GM21723 (cell line): ENCODE measurements around the gene BOLA2B.
"Not testable (repeated sequence)": the region's sequence is repeated elsewhere in the genome, so short reads cannot be mapped to it uniquely, and the experiment has no call there.

ENCODE experiments used
- ATAC-seq: cut with Tn5 transposase; IDR thresholded peaks from one replicate; pipeline ENCODE4 v1.9.1; 2021; ENCODE audit warnings: mild to moderate bottlenecking, moderate library complexity; ENCODE audit not compliant: unreplicated experiment

Gene BOLA2B

DNA sequence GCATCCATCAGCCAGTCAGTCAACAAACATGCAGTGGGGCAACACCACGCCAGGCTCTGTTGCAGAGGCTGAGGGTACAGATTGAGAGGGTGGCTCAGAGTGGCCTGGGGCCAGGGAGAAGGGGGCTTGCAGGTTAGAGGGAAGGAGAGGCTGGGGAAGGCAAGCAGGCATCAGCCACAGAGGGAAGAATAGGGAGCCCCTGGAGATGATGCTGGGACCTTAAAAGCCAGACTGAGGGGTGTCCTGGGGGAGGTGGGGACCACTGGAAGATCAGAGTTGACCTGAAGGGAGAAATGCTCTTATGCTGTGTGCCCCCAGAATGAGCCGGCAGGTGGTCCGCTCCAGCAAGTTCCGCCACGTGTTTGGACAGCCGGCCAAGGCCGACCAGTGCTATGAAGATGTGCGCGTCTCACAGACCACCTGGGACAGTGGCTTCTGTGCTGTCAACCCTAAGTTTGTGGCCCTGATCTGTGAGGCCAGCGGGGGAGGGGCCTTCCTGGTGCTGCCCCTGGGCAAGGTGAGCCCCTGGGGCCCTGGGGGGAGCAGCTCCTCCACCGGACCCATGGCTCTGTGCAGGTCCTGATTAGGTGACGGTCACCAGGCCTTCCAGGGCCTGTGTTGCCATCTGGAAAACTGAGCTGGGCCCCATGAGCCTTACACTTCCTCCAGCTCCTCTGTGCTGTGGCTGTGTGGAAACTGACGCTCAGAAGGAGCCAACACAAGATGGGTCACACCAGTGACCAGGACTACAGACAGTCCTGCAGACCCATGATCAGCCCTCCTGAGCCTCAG is 8.4 kb downstream of the BOLA2B start:
- peak; percentile 1 for ATAC-seq

GRCh38 chr16:30184096-30184890 is 9.2 kb downstream of the BOLA2B start:
- peak; percentile 31 for ATAC-seq

DNA sequence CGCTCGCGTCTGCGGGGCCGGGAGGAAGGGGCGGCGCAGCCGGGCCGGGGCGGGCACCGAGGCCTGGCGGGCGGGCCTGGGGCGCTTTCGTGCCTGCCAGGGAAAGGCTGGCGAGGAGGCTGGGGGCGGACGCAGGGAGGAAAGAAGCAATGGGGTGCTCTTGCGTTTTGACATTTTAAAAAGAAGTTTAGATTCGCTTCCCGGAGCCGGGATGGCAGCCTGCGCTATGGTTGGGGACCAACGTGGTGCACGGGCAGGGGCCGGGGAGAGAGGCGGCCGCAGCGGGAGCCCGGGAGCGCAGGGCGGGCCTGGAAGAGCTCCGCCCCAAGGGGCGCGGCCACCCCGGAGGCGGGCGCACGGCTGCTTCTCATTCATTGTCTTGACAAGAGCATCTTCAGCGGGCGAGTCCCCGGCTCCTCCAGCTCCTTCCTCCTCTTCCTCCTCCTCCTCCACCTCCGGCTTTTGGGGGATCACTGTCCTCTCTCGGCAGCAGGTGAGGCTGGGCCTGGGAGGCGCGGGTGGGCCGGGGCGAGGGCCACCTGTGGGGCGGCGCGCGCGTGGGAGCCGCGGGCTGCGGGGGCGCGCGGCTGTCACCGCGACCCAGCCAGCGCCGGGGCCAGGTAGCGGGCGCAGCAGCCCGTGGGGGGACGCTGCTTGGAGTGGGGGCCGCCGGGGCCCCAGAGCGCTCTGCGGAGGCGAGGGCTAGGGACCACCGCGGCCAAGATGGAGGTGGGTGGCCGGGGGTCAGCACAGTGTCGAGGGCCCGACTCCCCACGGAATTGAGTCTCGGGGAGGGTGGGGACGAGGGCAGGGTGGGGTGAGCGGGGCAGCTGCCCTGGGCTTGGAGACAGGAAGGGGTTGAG is 10.0 kb downstream of the BOLA2B start, which contains the start of gene CORO1A:
Gene CORO1A, plus strand, starts transcription at position 370 of the 863 bp plus-strand sequence. CDS start 1,608 bp downstream, outside the sequence.
- ATAC-seq, result peak; percentile 49

- ATAC-seq, result no peak
Measured at GRCh38 chr16:30180741-30181140, 12.7 kb downstream of the BOLA2B start.

DNA sequence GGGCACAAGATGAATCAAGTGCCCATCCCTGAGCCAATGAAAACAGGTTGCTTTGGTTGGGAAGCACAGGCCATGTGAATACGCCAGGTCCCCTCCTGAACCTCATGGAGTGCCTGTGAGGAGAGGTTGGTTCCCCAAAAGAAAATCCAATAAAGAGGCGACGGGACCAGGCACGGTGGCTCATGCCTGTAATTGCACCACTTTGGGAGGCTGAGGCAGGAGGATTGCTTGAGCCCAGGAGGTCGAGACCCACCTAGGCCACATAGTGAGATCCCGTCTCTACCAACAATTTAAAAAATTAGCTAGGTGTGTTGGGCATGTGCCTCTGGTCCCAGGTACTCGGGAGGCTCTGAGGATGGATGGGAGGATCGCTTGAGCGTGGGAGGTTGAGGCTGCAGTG is 13.5 kb downstream of the BOLA2B start:
- no peak for ATAC-seq

DNA sequence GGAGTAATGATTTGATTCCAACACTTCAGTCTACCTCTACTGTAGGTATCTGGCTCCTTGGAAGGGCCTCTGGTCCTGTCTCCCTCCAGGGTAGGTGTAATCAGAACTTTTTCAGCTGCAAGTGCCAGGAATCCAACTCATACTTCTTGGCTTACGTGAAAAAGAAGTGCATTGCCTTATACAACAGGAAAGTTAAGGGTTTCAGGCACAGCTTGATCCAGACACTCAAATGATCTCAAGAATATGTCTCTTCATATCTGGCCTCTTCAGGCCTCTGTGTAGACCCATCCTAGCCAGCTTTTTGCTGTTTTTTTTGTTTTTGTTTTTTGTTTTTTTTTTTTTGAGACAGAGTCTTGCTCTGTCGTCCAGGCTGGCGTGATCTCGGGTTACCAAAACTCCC is 14.3 kb downstream of the BOLA2B start:
- no peak for ATAC-seq

DNA sequence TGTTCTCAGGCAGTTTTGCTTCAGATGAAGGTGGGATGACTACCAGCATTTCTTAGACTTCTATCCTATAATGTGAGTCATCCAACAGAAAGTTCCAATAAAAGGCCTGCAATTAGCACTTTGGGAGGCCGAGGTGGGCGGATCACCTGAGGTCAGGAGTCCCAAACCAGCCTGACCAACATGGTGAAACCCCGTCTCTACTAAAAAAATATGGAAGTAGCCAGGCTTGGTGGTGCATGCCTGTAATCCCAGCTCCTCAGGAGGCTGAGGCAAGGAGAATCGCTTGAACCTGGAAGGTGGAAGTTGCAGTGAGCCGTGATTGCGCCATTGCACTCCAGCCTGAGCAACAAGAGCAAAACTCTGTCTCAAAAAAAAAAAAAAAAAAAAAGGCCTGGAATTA is 16.6 kb downstream of the BOLA2B start:
- not testable (repeated sequence) for ATAC-seq

- ATAC-seq, result no peak
Measured at GRCh38 chr16:30173054-30173453, 20.4 kb downstream of the BOLA2B start.

DNA sequence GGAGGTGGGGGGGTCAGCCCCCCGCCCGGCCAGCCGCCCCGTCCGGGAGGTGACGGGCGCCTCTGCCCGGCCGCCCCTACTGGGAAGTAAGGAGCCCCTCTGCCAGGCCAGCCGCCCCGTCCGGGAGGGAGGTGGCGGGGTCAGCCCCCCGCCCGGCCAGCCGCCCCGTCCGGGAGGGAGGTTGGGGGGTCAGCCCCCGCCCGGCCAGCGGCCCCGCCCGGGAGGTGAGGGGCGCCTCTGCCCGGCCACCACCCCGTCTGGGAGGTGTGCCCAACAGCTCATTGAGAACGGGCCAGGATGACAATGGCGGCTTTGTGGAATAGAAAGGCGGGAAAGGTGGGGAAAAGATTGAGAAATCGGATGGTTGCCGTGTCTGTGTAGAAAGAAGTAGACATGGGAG is 23.3 kb downstream of the BOLA2B start:
- ATAC-seq, result not testable (repeated sequence)

DNA sequence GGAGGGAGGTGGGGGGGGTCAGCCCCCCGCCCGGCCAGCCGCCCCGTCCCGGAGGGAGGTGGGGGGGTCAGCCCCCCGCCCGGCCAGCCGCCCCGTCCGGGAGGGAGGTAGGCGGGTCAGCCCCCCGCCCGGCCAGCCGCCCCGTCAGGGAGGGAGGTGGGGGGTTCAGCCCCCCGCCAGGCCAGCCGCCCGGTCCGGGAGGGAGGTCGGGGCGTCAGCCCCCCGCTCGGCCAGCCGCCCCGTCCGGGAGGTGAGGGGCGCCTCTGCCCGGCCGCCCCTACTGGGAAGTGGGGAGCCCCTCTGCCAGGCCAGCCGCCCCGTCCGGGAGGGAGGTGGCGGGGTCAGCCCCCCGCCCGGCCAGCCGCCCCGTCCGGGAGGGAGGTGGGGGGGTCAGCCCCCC is 24.1 kb downstream of the BOLA2B start:
- ATAC-seq, result not testable (repeated sequence)

GRCh38 chr16:30168746-30169145 is 24.7 kb downstream of the BOLA2B start:
- not testable (repeated sequence) for ATAC-seq

GRCh38 chr16:30166202-30166902 is 27.1 kb downstream of the BOLA2B start:
- peak; percentile 78 for ATAC-seq

GRCh38 chr16:30163538-30163937 is 29.9 kb downstream of the BOLA2B start:
- no peak for ATAC-seq

- no peak for ATAC-seq
Measured at GRCh38 chr16:30157214-30157613, 36.3 kb downstream of the BOLA2B start.

- ATAC-seq, result no peak
Measured at GRCh38 chr16:30155188-30155587, 38.3 kb downstream of the BOLA2B start.

- ATAC-seq, result no peak
Measured at GRCh38 chr16:30152517-30152916, 40.9 kb downstream of the BOLA2B start.

GRCh38 chr16:30151091-30151490 is 42.4 kb downstream of the BOLA2B start:
- no peak for ATAC-seq

GRCh38 chr16:30149250-30149930 is 44.1 kb downstream of the BOLA2B start:
- no peak for ATAC-seq

GRCh38 chr16:30147843-30148510 is 45.5 kb downstream of the BOLA2B start:
- no peak for ATAC-seq
